Memory B cell (primary cell): ENCODE measurements around the gene TRIM3.
A peak's percentile ranks its signal among the peaks of the same experiment; 100 is the strongest.

Experiments
- ATAC-seq: fragments of 150-1000 bp; cut with Tn5 transposase; 2 replicates; pipeline ENCODE4 v1.10.0; 2021; ENCODE audit warnings: low read depth, mild to moderate bottlenecking, moderate library complexity
- DNase-seq, 2 donors: peaks; one replicate each; pipeline ENCODE4 v3.0.0; 2022; ENCODE audit warnings: low spot score in 2 of 2
- H3K27ac Mint-ChIP-seq: one replicate; pipeline ENCODE4 v1.8.0; 2022; ENCODE audit warnings: mild to moderate bottlenecking, moderate library complexity, mixed read lengths
- H3K27me3 Mint-ChIP-seq: one replicate; pipeline ENCODE4 v1.8.0; 2022; ENCODE audit warnings: mixed read lengths
- H3K36me3 Mint-ChIP-seq: one replicate; pipeline ENCODE4 v1.8.0; 2022; ENCODE audit warnings: mild to moderate bottlenecking, mixed read lengths
- H3K4me1 Mint-ChIP-seq: one replicate; pipeline ENCODE4 v1.8.0; 2022; ENCODE audit warnings: mixed read lengths
- H3K4me3 Mint-ChIP-seq: one replicate; pipeline ENCODE4 v1.8.0; 2022; ENCODE audit warnings: mild to moderate bottlenecking, moderate library complexity, mixed read lengths
- H3K9me3 Mint-ChIP-seq: one replicate; pipeline ENCODE4 v1.8.0; 2022; ENCODE audit warnings: mixed read lengths

TRIM3 gene

DNA sequence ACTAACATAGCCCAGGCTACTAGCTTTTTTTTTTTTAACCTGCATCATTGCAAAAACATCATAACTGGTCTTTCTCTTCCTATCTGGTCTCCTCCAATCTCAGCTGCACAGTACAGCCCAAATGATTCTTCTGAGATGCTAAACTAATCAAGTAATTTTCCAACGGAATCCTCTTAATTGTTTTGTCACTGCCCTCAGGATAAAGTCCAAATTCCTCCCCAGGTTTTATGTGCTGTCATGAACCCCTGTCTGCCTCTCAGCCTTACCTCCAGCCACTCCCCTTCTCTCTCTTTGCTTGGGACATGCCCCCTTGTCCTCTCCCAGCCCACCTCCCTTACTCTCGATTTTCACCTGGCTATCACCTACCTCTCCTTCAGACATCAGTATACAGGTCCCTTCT is 67.4 kb downstream of the TRIM3 start:
- Mint-ChIP-seq H3K27ac (no peak overlapping the region), H3K4me1 (peaks cover 35% of the 10 kb centered on the region), H3K9me3 (no peaks in the 10 kb centered on the region), H3K27me3 (no peaks in the 10 kb centered on the region), H3K36me3 (peaks cover 6% of the 10 kb centered on the region), H3K4me3 (no peak overlapping the region)
- ATAC-seq: no peak
- no peak for DNase-seq

DNA sequence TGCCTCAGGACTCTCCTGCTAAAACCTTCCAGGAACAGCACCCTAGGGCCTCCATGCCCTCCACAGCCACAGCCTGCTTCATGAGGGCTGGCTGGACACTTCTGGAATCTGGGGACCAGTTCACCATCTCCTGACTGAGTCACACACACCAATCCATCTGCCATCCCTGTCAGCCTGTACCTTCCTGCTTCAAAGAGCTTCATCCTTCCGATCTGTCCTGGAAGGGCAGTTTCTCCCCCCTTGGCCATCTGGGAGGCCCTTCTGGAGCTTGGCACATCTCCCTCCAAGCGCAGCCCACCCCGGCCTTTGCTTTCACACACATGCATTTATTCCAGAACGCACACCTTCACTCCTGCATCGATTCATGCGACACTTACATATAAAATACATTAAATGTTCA is 67.9 kb downstream of the TRIM3 start:
- no peak for ATAC-seq
- no peak overlapping the region for H3K27ac Mint-ChIP-seq

DNA sequence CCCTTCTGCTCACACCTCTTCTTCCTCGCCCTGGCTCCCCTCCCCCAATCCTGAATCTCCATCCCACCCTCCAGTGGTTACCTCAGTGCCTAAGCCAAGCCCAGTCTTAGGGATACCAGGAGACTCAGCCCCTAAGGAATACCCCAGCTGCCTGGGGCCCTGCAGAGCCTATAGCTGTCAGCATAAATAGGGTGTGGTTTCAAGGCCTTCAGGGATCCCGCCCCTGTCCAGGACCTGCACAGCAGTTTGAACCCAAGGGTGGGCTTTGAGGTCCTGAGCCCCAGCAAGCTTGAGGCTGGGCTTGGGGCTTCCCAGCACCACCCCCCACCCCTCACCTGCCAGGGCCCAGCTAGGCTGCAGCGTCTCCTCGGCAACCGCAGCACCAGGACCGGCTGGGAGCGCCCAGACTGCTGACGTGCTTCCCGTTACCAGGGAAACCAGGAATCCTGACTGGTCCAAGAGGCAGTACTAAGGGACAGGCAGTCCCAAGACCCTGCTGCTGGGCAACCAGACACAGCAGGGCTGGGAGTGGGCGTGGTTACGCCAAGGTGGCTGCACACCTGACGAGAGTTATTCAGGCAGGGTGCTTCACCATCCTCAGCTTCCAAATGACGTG is 68.6 kb downstream of the TRIM3 start:
- Mint-ChIP-seq H3K36me3 (peaks cover 5% of the 10 kb centered on the region), H3K27ac (no peak overlapping the region), H3K9me3 (no peaks in the 10 kb centered on the region), H3K27me3 (no peaks in the 10 kb centered on the region), H3K4me3 (no peak overlapping the region), H3K4me1 (peaks cover 38% of the 10 kb centered on the region)
- ATAC-seq: no peak
- no peak for DNase-seq

More for the DNA sequence above, 67.9 kb downstream of the TRIM3 start:
- DNase-seq: no peak
- Mint-ChIP-seq H3K9me3 (no peaks in the 10 kb centered on the region), H3K36me3 (peaks cover 7% of the 10 kb centered on the region), H3K27me3 (no peaks in the 10 kb centered on the region), H3K4me1 (peaks cover 35% of the 10 kb centered on the region), H3K4me3 (no peak overlapping the region)

DNA sequence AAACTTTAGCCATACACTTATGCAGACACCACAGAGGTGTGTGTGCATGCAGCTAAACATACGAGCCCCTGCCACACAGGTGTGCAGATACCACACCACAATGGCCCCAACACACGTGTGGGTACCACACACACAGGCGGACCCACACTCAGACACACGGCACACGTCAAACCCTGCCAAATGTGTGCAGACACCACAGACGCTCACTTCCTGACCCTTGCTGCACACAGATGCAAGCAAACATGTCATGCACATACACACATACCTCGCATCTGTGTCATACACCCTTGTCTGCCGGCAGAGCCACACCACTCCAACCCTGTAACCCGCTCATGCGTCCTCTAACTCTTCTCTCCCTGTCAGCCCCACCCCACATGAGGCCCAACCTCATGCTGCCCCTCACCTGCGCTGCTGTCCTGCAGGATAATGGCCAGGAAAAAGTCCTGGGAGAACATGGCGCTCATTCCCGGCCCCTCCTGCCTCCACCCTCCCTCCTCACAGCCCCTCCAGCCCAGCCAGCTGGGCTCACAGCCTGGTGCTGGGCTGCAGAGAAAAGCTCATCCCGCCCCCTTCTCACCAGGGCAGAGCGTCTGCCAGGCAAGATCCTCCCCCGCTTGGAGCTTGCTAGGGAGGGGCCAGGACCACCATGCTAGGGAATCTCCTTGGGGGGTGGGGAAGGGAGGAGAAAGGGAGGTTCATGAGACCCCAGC is 69.2 kb downstream of the TRIM3 start:
- Mint-ChIP-seq H3K9me3 (no peaks in the 10 kb centered on the region), H3K4me3 (no peak overlapping the region), H3K27me3 (no peaks in the 10 kb centered on the region), H3K36me3 (peaks cover 5% of the 10 kb centered on the region), H3K4me1 (peaks cover 38% of the 10 kb centered on the region), H3K27ac (no peak overlapping the region)
- DNase-seq (no peak), ATAC-seq (no peak)

DNA sequence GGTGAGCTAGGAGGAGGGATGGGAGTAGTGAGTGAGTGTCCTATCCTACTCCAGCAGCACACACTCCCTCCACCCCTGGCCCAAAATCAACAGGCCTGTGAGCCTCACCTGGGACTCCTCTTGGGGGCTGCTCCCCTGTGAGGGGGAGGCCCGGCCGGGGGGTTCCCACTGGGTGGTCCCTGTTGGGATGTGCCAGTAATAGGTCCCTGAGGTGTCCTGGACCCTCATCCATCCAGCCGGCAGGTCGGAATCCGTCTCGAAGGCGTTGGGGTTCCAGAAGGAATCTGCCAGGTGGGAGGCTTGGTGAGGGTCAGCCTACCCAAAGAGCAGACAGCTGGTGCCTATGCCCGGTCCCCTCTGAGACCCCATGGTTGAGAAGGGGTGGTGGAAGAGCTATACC is 70.2 kb downstream of the TRIM3 start:
- Mint-ChIP-seq H3K4me1 (peaks cover 38% of the 10 kb centered on the region), H3K27me3 (no peaks in the 10 kb centered on the region), H3K36me3 (peaks cover 7% of the 10 kb centered on the region), H3K4me3 (peak overlapping the region; percentile 42), H3K27ac (peak overlapping the region; percentile 24), H3K9me3 (no peaks in the 10 kb centered on the region)
- DNase-seq (no peak), ATAC-seq (no peak)

DNA sequence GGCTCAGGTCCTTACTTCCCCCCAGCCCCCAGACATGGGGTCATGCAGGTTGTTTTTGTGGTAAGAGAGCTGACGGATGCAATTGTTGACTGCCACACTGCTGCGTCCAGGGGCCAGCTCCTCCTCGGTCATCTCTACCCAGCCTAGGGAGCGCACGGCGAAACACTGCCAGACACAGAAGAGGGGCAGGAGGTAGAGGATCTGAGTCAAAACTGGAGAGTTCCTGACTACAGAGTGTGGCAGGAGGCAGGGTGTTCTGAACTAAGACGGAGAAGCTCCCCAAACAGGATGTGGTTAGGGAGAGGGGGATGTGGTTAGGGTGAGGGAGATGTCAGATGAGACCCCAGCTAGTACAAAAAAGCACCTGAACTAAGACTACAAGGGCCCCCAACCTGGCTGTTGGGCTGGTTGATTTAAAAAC is 71.2 kb downstream of the TRIM3 start:
- DNase-seq (no peak), ATAC-seq (peak; percentile 93)
- peaks cover 7% of the 10 kb centered on the region for H3K36me3 Mint-ChIP-seq
- peak overlapping the region; percentile 63 for H3K4me3 Mint-ChIP-seq
- H3K4me1 Mint-ChIP-seq: peaks cover 38% of the 10 kb centered on the region
- H3K9me3 Mint-ChIP-seq: no peaks in the 10 kb centered on the region
- peak overlapping the region; percentile 73 for H3K27ac Mint-ChIP-seq
- no peaks in the 10 kb centered on the region for H3K27me3 Mint-ChIP-seq

DNA sequence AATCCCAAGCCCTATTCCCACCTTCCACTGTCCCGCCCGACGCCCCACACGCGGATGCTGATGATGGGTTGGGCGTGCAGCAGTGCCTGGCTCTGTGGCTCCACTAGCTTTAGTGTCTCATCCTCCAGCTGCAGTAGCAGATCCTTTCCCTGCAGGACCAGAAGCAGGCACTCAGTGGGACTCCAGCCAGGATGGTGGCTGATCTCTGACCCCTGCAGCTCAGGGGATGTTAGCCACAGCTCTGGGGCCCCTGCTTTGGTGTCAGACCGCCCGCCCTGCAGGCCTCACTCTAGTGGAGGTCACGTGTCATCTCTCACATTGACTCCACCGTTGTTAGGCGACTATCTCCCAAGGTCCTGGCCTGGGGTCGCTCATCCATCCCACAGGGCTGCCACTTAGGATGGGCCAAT is 71.7 kb downstream of the TRIM3 start:
- DNase-seq: no peak
- Mint-ChIP-seq H3K27ac (peak overlapping the region; percentile 73), H3K4me1 (peaks cover 36% of the 10 kb centered on the region), H3K27me3 (no peaks in the 10 kb centered on the region), H3K4me3 (peak overlapping the region; percentile 63), H3K9me3 (no peaks in the 10 kb centered on the region), H3K36me3 (peaks cover 7% of the 10 kb centered on the region)
- ATAC-seq: peak; percentile 14

DNA sequence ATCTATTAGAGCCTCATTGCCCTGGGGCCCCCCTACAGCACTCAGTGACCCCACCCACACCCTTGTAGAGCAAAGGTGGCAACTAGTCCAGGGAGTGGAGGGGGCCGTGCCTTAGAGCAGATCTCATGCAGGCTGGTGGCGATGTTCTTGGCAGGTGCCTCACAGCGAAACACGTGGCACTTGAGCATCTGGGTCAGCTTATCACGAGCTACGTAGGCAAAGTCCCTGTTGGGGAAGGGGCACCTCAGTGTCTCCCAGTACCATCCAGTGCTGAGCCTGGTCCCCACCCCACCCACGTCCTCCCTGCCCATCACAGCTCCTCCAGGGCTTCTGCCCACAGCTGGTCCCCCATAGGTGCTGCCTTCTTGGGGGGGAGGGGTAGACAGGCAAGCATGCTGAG is 72.3 kb downstream of the TRIM3 start:
- Mint-ChIP-seq H3K9me3 (no peaks in the 10 kb centered on the region), H3K4me1 (peaks cover 31% of the 10 kb centered on the region), H3K36me3 (peaks cover 7% of the 10 kb centered on the region), H3K27ac (no peak overlapping the region), H3K4me3 (no peak overlapping the region), H3K27me3 (no peaks in the 10 kb centered on the region)
- DNase-seq (no peak), ATAC-seq (no peak)

DNA sequence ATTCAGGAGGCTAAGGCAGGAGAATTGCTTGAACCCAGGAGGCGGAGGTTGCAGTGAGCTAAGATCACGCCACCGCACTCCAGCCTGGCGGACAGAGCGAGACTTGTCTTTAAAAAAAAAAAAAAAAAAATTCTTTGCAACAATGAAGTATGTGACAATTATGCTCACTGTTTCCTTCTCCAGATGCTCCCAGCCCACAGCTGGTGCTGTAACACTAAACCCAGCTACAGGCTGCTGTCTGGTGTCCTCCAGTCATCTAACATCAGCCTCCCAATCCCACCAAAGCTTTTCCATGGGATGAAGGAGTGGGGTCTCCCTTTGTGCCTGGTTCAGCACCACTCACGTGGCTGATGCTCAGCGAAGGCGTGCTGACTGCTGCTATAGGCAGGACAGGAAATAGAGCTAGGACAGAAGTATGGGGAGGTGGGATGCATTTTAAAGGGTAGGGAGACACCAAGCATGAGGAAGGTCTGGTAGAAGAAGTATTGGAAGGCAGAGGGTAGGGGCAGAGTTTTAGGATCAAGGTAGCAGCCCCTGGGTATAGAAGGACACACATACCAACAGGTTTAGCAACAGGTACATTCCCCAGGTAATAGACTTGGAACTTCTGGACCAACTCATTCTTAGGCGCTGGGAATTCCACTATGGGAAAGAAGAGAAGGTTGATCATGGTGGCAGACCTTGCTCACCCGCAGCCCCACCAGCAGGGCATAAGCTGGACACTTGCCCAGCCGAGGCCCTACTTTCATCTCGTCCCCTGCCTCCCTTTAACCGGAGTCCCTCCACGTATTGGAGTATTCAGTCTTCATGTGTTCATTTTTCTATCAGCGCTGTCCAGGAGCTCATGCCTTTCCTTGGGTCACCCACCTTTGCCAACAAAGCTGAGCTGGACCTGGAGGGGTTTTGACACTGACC is 73.1 kb downstream of the TRIM3 start:
- ATAC-seq (no peak), DNase-seq (no peak)
- H3K4me1 Mint-ChIP-seq: peaks cover 25% of the 10 kb centered on the region
- no peaks in the 10 kb centered on the region for H3K9me3 Mint-ChIP-seq
- H3K36me3 Mint-ChIP-seq: peaks cover 3% of the 10 kb centered on the region
- no peak overlapping the region for H3K27ac Mint-ChIP-seq
- H3K4me3 Mint-ChIP-seq: no peak overlapping the region
- H3K27me3 Mint-ChIP-seq: no peaks in the 10 kb centered on the region
